IMR-90 (cell line): Measurements from ENCODE around the gene KIFAP3.

Experiments used
- CEBPB ChIP-seq: IDR thresholded peaks from 2 replicates; pipeline ENCODE4 v1.6.1; 2012; ENCODE audit warnings: low read depth, low read length, improper control_type of control experiment
- MAFK ChIP-seq: IDR thresholded peaks from 2 replicates; pipeline ENCODE4 v1.6.1; 2012; ENCODE audit warnings: low read depth, low read length, improper control_type of control experiment
- MXI1 ChIP-seq: IDR thresholded peaks from 2 replicates; pipeline ENCODE4 v1.6.1; 2012; ENCODE audit warnings: low read depth, mild to moderate bottlenecking, low read length, moderate library complexity, borderline replicate concordance
- NFE2L2 ChIP-seq: fragments of 150-350 bp; IDR thresholded peaks from 2 replicates; pipeline ENCODE4 v1.6.1; 2016; ENCODE audit warnings: low read depth, mild to moderate bottlenecking, low read length
- POLR2A ChIP-seq: IDR thresholded peaks from 2 replicates; pipeline ENCODE4 v1.6.1; 2012; ENCODE audit warnings: mild to moderate bottlenecking, low read depth, low read length
- RCOR1 ChIP-seq: IDR thresholded peaks from 2 replicates; pipeline ENCODE4 v1.6.1; 2012; ENCODE audit warnings: mild to moderate bottlenecking, low read length, improper control_type of control experiment; ENCODE audit not compliant: insufficient replicate concordance
- TF ChIP-seq, protein P1 (sequence below): conservative IDR thresholded peaks from 2 replicates; pipeline ENCODE4 v1.5.1; 2012; ENCODE audit warnings: mild to moderate bottlenecking, low read depth, low read length, improper control_type of control experiment
- TF ChIP-seq, protein P2 (sequence below): fragments of 150-350 bp; IDR thresholded peaks from 2 replicates; pipeline ENCODE4 v1.6.1; 2016; ENCODE audit warnings: low read depth, mild to moderate bottlenecking, low read length, moderate library complexity, borderline replicate concordance

DNA sequence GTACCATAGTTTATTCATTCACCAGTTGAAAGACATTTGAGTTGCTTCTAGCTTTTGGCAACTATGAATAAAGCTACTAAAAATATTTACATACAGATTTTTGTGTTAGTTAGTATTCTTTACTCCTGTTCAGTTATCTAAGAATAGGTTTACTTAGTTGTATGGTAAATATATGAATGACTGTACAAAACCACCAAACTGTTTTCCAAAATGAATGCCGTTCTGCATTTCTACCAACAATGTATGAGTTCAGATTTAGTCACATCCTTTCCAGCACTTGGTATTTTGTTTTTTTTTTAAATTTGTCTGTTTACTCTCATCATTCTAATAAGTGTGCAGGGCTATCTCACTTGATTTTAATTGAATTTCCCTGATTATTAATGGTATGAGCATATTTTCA lies 3.4 kb upstream of the KIFAP3 start:
- TF ChIP-seq CEBPB (no peak), RCOR1 (no peak), POLR2A (no peak), MAFK (no peak), NFE2L2 (no peak), MXI1 (no peak)
- TF ChIP-seq, protein P1, sequence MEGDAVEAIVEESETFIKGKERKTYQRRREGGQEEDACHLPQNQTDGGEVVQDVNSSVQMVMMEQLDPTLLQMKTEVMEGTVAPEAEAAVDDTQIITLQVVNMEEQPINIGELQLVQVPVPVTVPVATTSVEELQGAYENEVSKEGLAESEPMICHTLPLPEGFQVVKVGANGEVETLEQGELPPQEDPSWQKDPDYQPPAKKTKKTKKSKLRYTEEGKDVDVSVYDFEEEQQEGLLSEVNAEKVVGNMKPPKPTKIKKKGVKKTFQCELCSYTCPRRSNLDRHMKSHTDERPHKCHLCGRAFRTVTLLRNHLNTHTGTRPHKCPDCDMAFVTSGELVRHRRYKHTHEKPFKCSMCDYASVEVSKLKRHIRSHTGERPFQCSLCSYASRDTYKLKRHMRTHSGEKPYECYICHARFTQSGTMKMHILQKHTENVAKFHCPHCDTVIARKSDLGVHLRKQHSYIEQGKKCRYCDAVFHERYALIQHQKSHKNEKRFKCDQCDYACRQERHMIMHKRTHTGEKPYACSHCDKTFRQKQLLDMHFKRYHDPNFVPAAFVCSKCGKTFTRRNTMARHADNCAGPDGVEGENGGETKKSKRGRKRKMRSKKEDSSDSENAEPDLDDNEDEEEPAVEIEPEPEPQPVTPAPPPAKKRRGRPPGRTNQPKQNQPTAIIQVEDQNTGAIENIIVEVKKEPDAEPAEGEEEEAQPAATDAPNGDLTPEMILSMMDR = no peak
- TF ChIP-seq, protein P2, sequence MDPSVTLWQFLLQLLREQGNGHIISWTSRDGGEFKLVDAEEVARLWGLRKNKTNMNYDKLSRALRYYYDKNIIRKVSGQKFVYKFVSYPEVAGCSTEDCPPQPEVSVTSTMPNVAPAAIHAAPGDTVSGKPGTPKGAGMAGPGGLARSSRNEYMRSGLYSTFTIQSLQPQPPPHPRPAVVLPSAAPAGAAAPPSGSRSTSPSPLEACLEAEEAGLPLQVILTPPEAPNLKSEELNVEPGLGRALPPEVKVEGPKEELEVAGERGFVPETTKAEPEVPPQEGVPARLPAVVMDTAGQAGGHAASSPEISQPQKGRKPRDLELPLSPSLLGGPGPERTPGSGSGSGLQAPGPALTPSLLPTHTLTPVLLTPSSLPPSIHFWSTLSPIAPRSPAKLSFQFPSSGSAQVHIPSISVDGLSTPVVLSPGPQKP = no peak
